ENCODE results near the gene LAMB4.

- TF ChIP-seq CTCF (IDR thresholded peaks at IDR 0.05 in 8 of 11, conservative IDR thresholded peaks at IDR 0.05 in 3 of 11), result no peak
- no peak for TF ChIP-seq POLR2AphosphoS5 (IDR thresholded peaks at IDR 0.05)
- TF ChIP-seq POLR2A (IDR thresholded peaks at IDR 0.05), result no peak
Measured at GRCh38 chr7:108078691-108079090, 51.5 kb downstream of the LAMB4 start.
